Neuron (in vitro differentiated cells): ENCODE results near the gene SQOR.

Experiments used
- H2AFZ ChIP-seq: one replicate; pipeline ENCODE4 v1.6.1; 2013; ENCODE audit warnings: low read depth, mild to moderate bottlenecking, inconsistent platforms, low read length, moderate library complexity
- H3K27me3 ChIP-seq: one replicate; pipeline ENCODE4 v1.6.1; 2013; ENCODE audit warnings: low read length; ENCODE audit not compliant: insufficient read depth
- H3K36me3 ChIP-seq: one replicate; pipeline ENCODE4 v1.6.1; 2013; ENCODE audit warnings: low read length; ENCODE audit not compliant: insufficient read depth
- H3K4me1 ChIP-seq: one replicate; pipeline ENCODE4 v1.6.1; 2013; ENCODE audit warnings: low read length; ENCODE audit not compliant: insufficient read depth
- H3K4me3 ChIP-seq: 2 replicates; pipeline ENCODE4 v1.5.1; 2013; ENCODE audit warnings: mild to moderate bottlenecking, low read length, moderate library complexity
- H3K9me3 ChIP-seq: one replicate; pipeline ENCODE4 v1.6.1; 2013; ENCODE audit warnings: low read length

The SQOR gene

GRCh38 chr15:45606413-45606812, 28.4 kb upstream of the SQOR start:
- no peak overlapping the region for H2AFZ ChIP-seq
- H3K9me3 ChIP-seq, result no peaks in the 10 kb centered on the region
- H3K27me3 ChIP-seq, result no peaks in the 10 kb centered on the region
- no peaks in the 10 kb centered on the region for H3K4me1 ChIP-seq
- peaks cover 26% of the 10 kb centered on the region for H3K36me3 ChIP-seq
- H3K4me3 ChIP-seq, result no peak overlapping the region

GRCh38 chr15:45606841-45607240, 28.0 kb upstream of the SQOR start:
- no peaks in the 10 kb centered on the region for H3K27me3 ChIP-seq
- H3K4me3 ChIP-seq, result no peak overlapping the region
- H2AFZ ChIP-seq, result no peak overlapping the region
- H3K36me3 ChIP-seq, result peaks cover 26% of the 10 kb centered on the region
- H3K4me1 ChIP-seq, result no peaks in the 10 kb centered on the region
- no peaks in the 10 kb centered on the region for H3K9me3 ChIP-seq

GRCh38 chr15:45611305-45611704, 23.5 kb upstream of the SQOR start:
- Histone ChIP-seq H3K4me1 (no peaks in the 10 kb centered on the region), H3K27me3 (no peaks in the 10 kb centered on the region), H2AFZ (no peak overlapping the region), H3K36me3 (peaks cover 15% of the 10 kb centered on the region), H3K9me3 (no peaks in the 10 kb centered on the region), H3K4me3 (no peak overlapping the region)

GRCh38 chr15:45612790-45613415, 21.9 kb upstream of the SQOR start:
- no peak overlapping the region for H2AFZ ChIP-seq
- no peaks in the 10 kb centered on the region for H3K27me3 ChIP-seq
- H3K36me3 ChIP-seq, result peaks cover 4% of the 10 kb centered on the region
- H3K4me3 ChIP-seq, result no peak overlapping the region
- no peaks in the 10 kb centered on the region for H3K4me1 ChIP-seq
- H3K9me3 ChIP-seq, result no peaks in the 10 kb centered on the region

GRCh38 chr15:45616901-45617323, 17.9 kb upstream of the SQOR start:
- Histone ChIP-seq H3K27me3 (no peaks in the 10 kb centered on the region), H3K4me1 (no peaks in the 10 kb centered on the region), H2AFZ (no peak overlapping the region), H3K9me3 (no peaks in the 10 kb centered on the region), H3K4me3 (no peak overlapping the region), H3K36me3 (no peaks in the 10 kb centered on the region)

- no peaks in the 10 kb centered on the region for H3K9me3 ChIP-seq
- H2AFZ ChIP-seq, result no peak overlapping the region
- H3K4me1 ChIP-seq, result no peaks in the 10 kb centered on the region
- no peak overlapping the region for H3K4me3 ChIP-seq
- no peaks in the 10 kb centered on the region for H3K27me3 ChIP-seq
- no peaks in the 10 kb centered on the region for H3K36me3 ChIP-seq
These were observed 16.0 kb upstream of the SQOR start for GRCh38 chr15:45618813-45619212.

- Histone ChIP-seq H2AFZ (no peak overlapping the region), H3K9me3 (peaks cover 2% of the 10 kb centered on the region), H3K27me3 (peaks cover 6% of the 10 kb centered on the region), H3K36me3 (no peaks in the 10 kb centered on the region), H3K4me1 (no peaks in the 10 kb centered on the region), H3K4me3 (no peak overlapping the region)
These were observed 6.7 kb upstream of the SQOR start for GRCh38 chr15:45628136-45628535.

- Histone ChIP-seq H3K4me1 (peaks cover 9% of the 10 kb centered on the region), H3K9me3 (peaks cover 2% of the 10 kb centered on the region), H3K4me3 (no peak overlapping the region), H3K27me3 (peaks cover 23% of the 10 kb centered on the region), H2AFZ (no peak overlapping the region), H3K36me3 (no peaks in the 10 kb centered on the region)
These were observed 3.7 kb upstream of the SQOR start for GRCh38 chr15:45630917-45631691.

GRCh38 chr15:45631776-45632175, 3.1 kb upstream of the SQOR start:
- H2AFZ ChIP-seq, result no peak overlapping the region
- peaks cover 28% of the 10 kb centered on the region for H3K27me3 ChIP-seq
- no peak overlapping the region for H3K4me3 ChIP-seq
- peaks cover 9% of the 10 kb centered on the region for H3K4me1 ChIP-seq
- H3K36me3 ChIP-seq, result no peaks in the 10 kb centered on the region
- H3K9me3 ChIP-seq, result peaks cover 2% of the 10 kb centered on the region

GRCh38 chr15:45635191-45635638, 386 bp downstream of the SQOR start:
- Histone ChIP-seq H3K27me3 (peaks cover 32% of the 10 kb centered on the region), H3K4me1 (peaks cover 9% of the 10 kb centered on the region), H3K36me3 (no peaks in the 10 kb centered on the region), H3K9me3 (no peaks in the 10 kb centered on the region), H2AFZ (peak overlapping the region; percentile 64), H3K4me3 (peak overlapping the region; percentile 49)

GRCh38 chr15:45635763-45636292, 999 bp downstream of the SQOR start:
- Histone ChIP-seq H3K9me3 (no peaks in the 10 kb centered on the region), H3K36me3 (no peaks in the 10 kb centered on the region), H3K27me3 (peaks cover 28% of the 10 kb centered on the region), H3K4me1 (peaks cover 9% of the 10 kb centered on the region), H2AFZ (no peak overlapping the region), H3K4me3 (peak overlapping the region; percentile 49)

- Histone ChIP-seq H3K4me1 (peaks cover 9% of the 10 kb centered on the region), H2AFZ (no peak overlapping the region), H3K9me3 (no peaks in the 10 kb centered on the region), H3K27me3 (peaks cover 29% of the 10 kb centered on the region), H3K4me3 (no peak overlapping the region), H3K36me3 (no peaks in the 10 kb centered on the region)
These were observed 2.3 kb downstream of the SQOR start for GRCh38 chr15:45637141-45637540.

GRCh38 chr15:45637552-45638033, 2.8 kb downstream of the SQOR start:
- no peaks in the 10 kb centered on the region for H3K36me3 ChIP-seq
- H3K4me3 ChIP-seq, result no peak overlapping the region
- peaks cover 9% of the 10 kb centered on the region for H3K4me1 ChIP-seq
- H2AFZ ChIP-seq, result no peak overlapping the region
- H3K27me3 ChIP-seq, result peaks cover 31% of the 10 kb centered on the region
- no peaks in the 10 kb centered on the region for H3K9me3 ChIP-seq
